ENCODE results near the gene RFESD. TPM values are rescaled to one million over a fixed set of nuclear protein-coding genes. Genes with fewer than 3 reads are reported as not detected.

Gene RFESD
- total RNA-seq, 4 donors from 2014 or later: 2.4 to 9.8 (median 6.2) TPM

DNA sequence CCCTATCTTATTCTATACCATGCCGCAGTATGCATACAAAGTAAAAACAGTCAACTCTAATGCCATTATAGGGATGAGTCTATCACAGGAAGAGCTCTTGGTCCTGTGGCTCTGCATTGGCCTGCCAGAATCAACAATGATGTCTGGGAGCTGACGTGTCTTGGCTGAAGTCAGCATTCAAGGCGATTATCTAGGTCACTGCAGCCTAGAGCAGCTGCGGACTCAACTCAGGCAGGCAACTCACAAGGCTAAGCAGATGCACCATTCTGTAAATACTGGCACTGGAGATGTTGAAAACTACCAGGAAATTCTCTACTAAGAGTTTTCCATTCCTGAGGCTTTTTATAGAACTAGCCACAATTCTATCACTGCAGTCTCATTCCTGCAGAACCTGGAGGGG lies 23.0 kb downstream of the RFESD start:
- peak in 1 of 2 donors; percentile 38 for DNase-seq (ENCODE audit: low spot score in 2 of 2)
- no peak overlapping the region for H3K4me3 ChIP-seq (ENCODE audit: low read depth, poor library complexity, severe bottlenecking)
- WGBS, 2 donors: 52 to 53% methylated on average over 4 of the region's 4 CpGs
- TF ChIP-seq POLR2A (IDR thresholded peaks at IDR 0.05): no peak
- TF ChIP-seq, protein P1, sequence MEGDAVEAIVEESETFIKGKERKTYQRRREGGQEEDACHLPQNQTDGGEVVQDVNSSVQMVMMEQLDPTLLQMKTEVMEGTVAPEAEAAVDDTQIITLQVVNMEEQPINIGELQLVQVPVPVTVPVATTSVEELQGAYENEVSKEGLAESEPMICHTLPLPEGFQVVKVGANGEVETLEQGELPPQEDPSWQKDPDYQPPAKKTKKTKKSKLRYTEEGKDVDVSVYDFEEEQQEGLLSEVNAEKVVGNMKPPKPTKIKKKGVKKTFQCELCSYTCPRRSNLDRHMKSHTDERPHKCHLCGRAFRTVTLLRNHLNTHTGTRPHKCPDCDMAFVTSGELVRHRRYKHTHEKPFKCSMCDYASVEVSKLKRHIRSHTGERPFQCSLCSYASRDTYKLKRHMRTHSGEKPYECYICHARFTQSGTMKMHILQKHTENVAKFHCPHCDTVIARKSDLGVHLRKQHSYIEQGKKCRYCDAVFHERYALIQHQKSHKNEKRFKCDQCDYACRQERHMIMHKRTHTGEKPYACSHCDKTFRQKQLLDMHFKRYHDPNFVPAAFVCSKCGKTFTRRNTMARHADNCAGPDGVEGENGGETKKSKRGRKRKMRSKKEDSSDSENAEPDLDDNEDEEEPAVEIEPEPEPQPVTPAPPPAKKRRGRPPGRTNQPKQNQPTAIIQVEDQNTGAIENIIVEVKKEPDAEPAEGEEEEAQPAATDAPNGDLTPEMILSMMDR (IDR thresholded peaks at IDR 0.05): no peak
- intact Hi-C loops (cut with DNase I; ENCODE audit: low total_unique reads): no loop called here

DNA sequence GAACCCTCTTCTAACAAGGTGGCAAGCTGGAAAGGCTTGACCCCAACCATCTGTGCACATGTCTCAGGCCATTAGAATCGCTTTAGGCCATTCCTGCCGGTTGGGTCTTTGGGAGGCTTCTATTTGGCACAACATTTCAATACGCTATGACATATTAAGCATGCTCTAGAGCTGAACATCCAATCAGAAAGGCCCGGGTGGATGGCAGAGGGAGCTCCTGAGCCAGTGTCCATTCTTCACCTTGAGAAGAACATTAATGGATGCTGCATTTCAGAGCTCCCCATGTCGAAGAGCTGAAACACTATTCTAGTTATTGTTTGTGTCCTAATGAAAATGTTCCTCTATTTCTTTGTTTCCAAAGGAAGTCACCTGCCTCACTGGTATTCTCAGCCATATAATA lies 23.4 kb downstream of the RFESD start:
- 90 to 93% methylated on average over 5 of the region's 5 CpGs for WGBS, 2 donors
- DNase-seq (ENCODE audit: low spot score in 2 of 2): no peak
- TF ChIP-seq, protein P1 (IDR thresholded peaks at IDR 0.05): no peak
- TF ChIP-seq POLR2A (IDR thresholded peaks at IDR 0.05): no peak
- intact Hi-C loops (cut with DNase I; ENCODE audit: low total_unique reads): no loop called here
- H3K4me3 ChIP-seq (ENCODE audit: low read depth, poor library complexity, severe bottlenecking): no peak overlapping the region

DNA sequence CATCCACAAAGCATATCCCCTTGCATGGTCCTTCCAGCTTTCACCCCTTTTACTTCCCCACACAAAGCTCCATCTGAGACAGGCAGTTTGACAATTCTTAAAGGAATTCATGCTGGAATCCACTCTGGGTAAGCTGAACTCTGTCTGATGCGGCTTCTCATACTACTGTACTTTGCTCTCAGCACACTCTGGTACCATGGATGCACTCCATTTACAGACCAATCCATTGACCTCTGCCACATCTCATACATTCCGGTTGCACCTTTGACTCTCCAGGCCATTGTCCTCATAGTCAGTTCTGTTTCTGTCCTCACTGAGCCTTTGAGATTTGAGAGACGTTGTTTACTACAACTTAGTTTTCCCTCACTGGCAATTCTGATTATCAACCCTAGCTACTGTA lies 24.0 kb downstream of the RFESD start:
- intact Hi-C loops (cut with DNase I; ENCODE audit: low total_unique reads): no loop called here
- no peak overlapping the region for H3K4me3 ChIP-seq (ENCODE audit: low read depth, poor library complexity, severe bottlenecking)
- no peak for DNase-seq (ENCODE audit: low spot score in 2 of 2)
- 97 to 98% methylated on average over 3 of the region's 3 CpGs for WGBS, 2 donors
- TF ChIP-seq, protein P1 (IDR thresholded peaks at IDR 0.05): no peak
- no peak for TF ChIP-seq POLR2A (IDR thresholded peaks at IDR 0.05)

GRCh38 chr5:95671826-95672225 lies 25.2 kb downstream of the RFESD start:
- H3K4me3 ChIP-seq (ENCODE audit: low read depth, poor library complexity, severe bottlenecking): no peak overlapping the region
- TF ChIP-seq, protein P1 (IDR thresholded peaks at IDR 0.05): no peak
- no peak for TF ChIP-seq POLR2A (IDR thresholded peaks at IDR 0.05)
- 78 to 80% methylated on average over 1 of the region's 1 CpG for WGBS, 2 donors
- DNase-seq (ENCODE audit: low spot score in 2 of 2): no peak
- intact Hi-C loops (cut with DNase I; ENCODE audit: low total_unique reads): no loop called here

GRCh38 chr5:95672641-95673040 lies 26.1 kb downstream of the RFESD start:
- DNase-seq (ENCODE audit: low spot score in 2 of 2): no peak
- no peak overlapping the region for H3K4me3 ChIP-seq (ENCODE audit: low read depth, poor library complexity, severe bottlenecking)
- intact Hi-C loops (cut with DNase I; ENCODE audit: low total_unique reads): no loop called here
- TF ChIP-seq, protein P1 (IDR thresholded peaks at IDR 0.05): no peak
- no peak for TF ChIP-seq POLR2A (IDR thresholded peaks at IDR 0.05)

GRCh38 chr5:95673081-95673480 lies 26.5 kb downstream of the RFESD start:
- TF ChIP-seq, protein P1 (IDR thresholded peaks at IDR 0.05): no peak
- no peak for TF ChIP-seq POLR2A (IDR thresholded peaks at IDR 0.05)
- intact Hi-C loops (cut with DNase I; ENCODE audit: low total_unique reads): no loop called here
- 54 to 59% methylated on average over 3 of the region's 3 CpGs for WGBS, 2 donors
- no peak overlapping the region for H3K4me3 ChIP-seq (ENCODE audit: low read depth, poor library complexity, severe bottlenecking)
- no peak for DNase-seq (ENCODE audit: low spot score in 2 of 2)

Data from lower leg skin (tissue), 4 donors.